AG08396 (cell line): Measurements from ENCODE around the gene ISG20L2.

Source experiments
- DNase-seq: peaks from one replicate; pipeline ENCODE4 v3.0.0; 2012; ENCODE audit warnings: low spot score, mixed read lengths

ISG20L2 gene

GRCh38 chr1:156754219-156754618 is 25.7 kb upstream of the ISG20L2 start:
- DNase-seq: no peak

GRCh38 chr1:156752843-156753482 is 24.4 kb upstream of the ISG20L2 start:
- DNase-seq: peak; percentile 54

GRCh38 chr1:156751757-156752481 is 23.4 kb upstream of the ISG20L2 start:
- DNase-seq: peak; percentile 94

- no peak for DNase-seq
Observed at GRCh38 chr1:156751451-156751756, 22.8 kb upstream of the ISG20L2 start, which contains the start of gene HDGF. HDGF (minus strand) TSS chr1:156751675; CDS start chr1:156751429, 246 bp downstream.

- DNase-seq: peak; percentile 50
Observed at GRCh38 chr1:156750711-156751450, 22.3 kb upstream of the ISG20L2 start.

- DNase-seq: no peak
Observed at GRCh38 chr1:156750191-156750672, 21.7 kb upstream of the ISG20L2 start.

GRCh38 chr1:156749419-156750118 is 21.0 kb upstream of the ISG20L2 start:
- DNase-seq: no peak

GRCh38 chr1:156748670-156749418 is 20.3 kb upstream of the ISG20L2 start:
- no peak for DNase-seq

GRCh38 chr1:156747742-156748669 is 19.4 kb upstream of the ISG20L2 start:
- DNase-seq: no peak

- peak; percentile 93 for DNase-seq
Observed at GRCh38 chr1:156746728-156747631, 18.4 kb upstream of the ISG20L2 start.

- DNase-seq: no peak
Observed at GRCh38 chr1:156746406-156746727, 17.8 kb upstream of the ISG20L2 start.

GRCh38 chr1:156745881-156746280 is 17.3 kb upstream of the ISG20L2 start:
- DNase-seq: no peak

- no peak for DNase-seq
Observed at GRCh38 chr1:156744786-156745419, 16.3 kb upstream of the ISG20L2 start.

- DNase-seq: no peak
Observed at GRCh38 chr1:156744344-156744743, 15.8 kb upstream of the ISG20L2 start.

- no peak for DNase-seq
Observed at GRCh38 chr1:156743367-156744302, 15.1 kb upstream of the ISG20L2 start.

GRCh38 chr1:156742801-156743200 is 14.2 kb upstream of the ISG20L2 start:
- DNase-seq: no peak

- no peak for DNase-seq
Observed at GRCh38 chr1:156742017-156742416, 13.5 kb upstream of the ISG20L2 start.

- no peak for DNase-seq
Observed at GRCh38 chr1:156741481-156741983, 13.0 kb upstream of the ISG20L2 start.
